GM23248 (cell line): ENCODE results near the gene OR1L6. TPM values are rescaled to one million over a fixed set of nuclear protein-coding genes. Genes with fewer than 3 reads are reported as not detected.
A peak's percentile ranks its signal among the peaks of the same experiment; 100 is the strongest.

Experiments used
- DNase-seq: peaks from one replicate; pipeline ENCODE4 v3.0.0-alpha.2; 2015
- H2AFZ ChIP-seq: fragments of 200-600 bp; sonication (generic); 2 replicates; pipeline ENCODE4 v1.6.1; 2016; ENCODE audit warnings: antibody characterized with exemption
- H3F3A ChIP-seq: fragments of 200-600 bp; sonication (generic); 2 replicates; pipeline ENCODE4 v1.6.1; 2016; ENCODE audit warnings: mild to moderate bottlenecking, antibody characterized with exemption, mixed run types; ENCODE audit not compliant: insufficient read depth
- H3K27ac ChIP-seq: fragments of 200-600 bp; sonication (generic); 2 replicates; pipeline ENCODE4 v1.5.1; 2016; ENCODE audit warnings: mild to moderate bottlenecking
- H3K27me3 ChIP-seq: fragments of 200-600 bp; sonication (generic); replicated peaks from 2 replicates; pipeline ENCODE4 v1.6.1; 2016; ENCODE audit warnings: mild to moderate bottlenecking; ENCODE audit not compliant: insufficient read depth
- H3K36me3 ChIP-seq: fragments of 200-600 bp; sonication (generic); 2 replicates; pipeline ENCODE4 v1.6.1; 2016; ENCODE audit warnings: low read depth, mild to moderate bottlenecking
- H3K4me1 ChIP-seq: fragments of 200-600 bp; sonication (generic); 2 replicates; pipeline ENCODE4 v1.6.1; 2016; ENCODE audit warnings: mild to moderate bottlenecking; ENCODE audit not compliant: insufficient read depth
- H3K4me2 ChIP-seq: fragments of 200-600 bp; sonication (generic); one replicate; pipeline ENCODE4 v1.6.1; 2016; ENCODE audit warnings: mild to moderate bottlenecking; ENCODE audit not compliant: unreplicated experiment
- H3K4me3 ChIP-seq: fragments of 200-600 bp; sonication (generic); 2 replicates; pipeline ENCODE4 v1.5.1; 2016; ENCODE audit warnings: mild to moderate bottlenecking
- H3K79me2 ChIP-seq: fragments of 200-600 bp; sonication (generic); 2 replicates; pipeline ENCODE4 v1.6.1; 2016; ENCODE audit warnings: mild to moderate bottlenecking; ENCODE audit not compliant: insufficient read depth
- H3K9ac ChIP-seq: fragments of 200-600 bp; sonication (generic); 2 replicates; pipeline ENCODE4 v1.6.1; 2016; ENCODE audit warnings: mild to moderate bottlenecking
- H3K9me2 ChIP-seq: fragments of 200-600 bp; sonication (generic); 2 replicates; pipeline ENCODE4 v1.6.1; 2016; ENCODE audit warnings: mixed run types, mild to moderate bottlenecking, moderate library complexity; ENCODE audit not compliant: insufficient read depth
- H3K9me3 ChIP-seq: fragments of 200-600 bp; sonication (generic); one replicate; pipeline ENCODE4 v1.6.1; 2017; ENCODE audit warnings: low read depth
- H4K20me1 ChIP-seq: fragments of 200-600 bp; sonication (generic); 2 replicates; pipeline ENCODE4 v1.6.0; 2016; ENCODE audit not compliant: insufficient read depth
- EZH2 ChIP-seq: fragments of 200-600 bp; sonication (generic); IDR thresholded peaks from 2 replicates; pipeline ENCODE4 v1.6.1; 2018; ENCODE audit warnings: antibody characterized with exemption, mild to moderate bottlenecking; ENCODE audit not compliant: insufficient read depth, poor library complexity, severe bottlenecking
- EZH2phosphoT487 ChIP-seq: fragments of 200-600 bp; sonication (generic); IDR thresholded peaks from 2 replicates; pipeline ENCODE4 v1.6.1; 2018; ENCODE audit warnings: antibody characterized with exemption, moderate library complexity, mild to moderate bottlenecking, low read depth; ENCODE audit not compliant: insufficient read depth
- WGBS, 2 experiments: methylation state at CpG; one replicate each; pipeline ENCODE4 v1.1.6; 2015 to 2017; ENCODE audit warnings: low lambda C conversion rate in 2 of 2, low coverage in 1 of 2; ENCODE audit errors: missing lambda C conversion rate in 2 of 2; 5-methylcytosine and 5-hydroxymethylcytosine counted together
- in situ Hi-C: fragments of 300-500 bp; cut with MboI; formaldehyde crosslinking; loops from 2 replicates; pipeline ENCODE4 v1.15.0; 2020
- polyA plus RNA-seq: library from polyadenylated mRNA; unstranded; fragments of >200 nt; fragmentation: Nextera tagmentation; extraction: Ambion mirVana; gene quantifications from 2 replicates; pipeline ENCODE4 v1.2.1, GENCODE V29; 2016
- total RNA-seq: library from RNA; depleted of rRNA; stranded (reverse); fragments of >200 nt; shearing (Covaris generic); gene quantifications from 2 replicates; pipeline ENCODE4 v1.2.3, GENCODE V29; 2014

OR1L6 gene
- total and polyA plus RNA-seq, 2 experiments from 2014 or later = not detected

DNA sequence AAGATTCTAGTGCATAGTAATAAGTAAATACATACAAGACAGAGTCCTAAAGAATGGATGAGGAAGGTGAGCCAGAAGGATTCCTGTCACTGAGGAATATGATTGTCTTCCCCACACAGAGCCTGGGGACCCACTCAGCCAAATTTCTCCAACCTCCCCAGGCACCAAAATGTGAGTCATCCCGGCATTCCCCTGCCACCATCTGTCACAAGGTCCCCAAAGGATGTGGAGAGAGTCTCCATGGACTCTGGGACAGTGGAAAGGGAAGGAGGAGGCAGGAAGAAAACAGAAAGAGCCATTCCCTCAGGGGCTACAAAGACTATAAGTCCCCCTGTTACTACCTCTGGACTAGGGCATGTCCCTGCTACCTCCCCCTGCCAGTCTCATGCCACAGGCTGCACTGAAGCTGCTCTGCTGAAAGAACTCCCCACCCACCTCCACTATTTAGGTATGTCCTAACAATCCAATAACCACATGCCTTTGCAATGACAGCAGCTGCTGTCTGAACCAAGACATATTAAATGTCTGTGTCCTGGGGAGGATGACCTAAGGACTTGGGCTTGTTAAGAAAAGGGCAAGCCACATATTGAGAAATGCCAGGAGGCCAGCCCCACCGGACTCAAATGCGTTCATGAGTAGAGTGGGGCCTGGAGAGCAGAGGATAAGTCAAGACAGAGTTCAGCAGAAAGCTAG is 36.0 kb downstream of the OR1L6 start:
- H4K20me1 ChIP-seq = no peaks in the 10 kb centered on the region
- in situ Hi-C loops = no loop called here
- H3K9me2 ChIP-seq = no peaks in the 10 kb centered on the region
- peaks cover 20% of the 10 kb centered on the region for H3K4me1 ChIP-seq
- no peaks in the 10 kb centered on the region for H3K36me3 ChIP-seq
- TF ChIP-seq EZH2 (no peak), EZH2phosphoT487 (no peak)
- DNase-seq = peak; percentile 85
- H3K4me3 ChIP-seq = no peak overlapping the region
- peak overlapping the region; percentile 48 for H3K27ac ChIP-seq
- no peaks in the 10 kb centered on the region for H3K27me3 ChIP-seq
- H3K9me3 ChIP-seq = no peaks in the 10 kb centered on the region
- H2AFZ ChIP-seq = no peak overlapping the region; the same call in 1 of the 2 replicates
- WGBS, 2 experiments = 15 to 24% methylated on average over 3 of the region's 3 CpGs
- H3K4me2 ChIP-seq = peak overlapping the region; percentile 37
- no peaks in the 10 kb centered on the region for H3K79me2 ChIP-seq
- peaks cover 9% of the 10 kb centered on the region; the same call in 1 of the 2 replicates for H3F3A ChIP-seq
- H3K9ac ChIP-seq = no peak overlapping the region

DNA sequence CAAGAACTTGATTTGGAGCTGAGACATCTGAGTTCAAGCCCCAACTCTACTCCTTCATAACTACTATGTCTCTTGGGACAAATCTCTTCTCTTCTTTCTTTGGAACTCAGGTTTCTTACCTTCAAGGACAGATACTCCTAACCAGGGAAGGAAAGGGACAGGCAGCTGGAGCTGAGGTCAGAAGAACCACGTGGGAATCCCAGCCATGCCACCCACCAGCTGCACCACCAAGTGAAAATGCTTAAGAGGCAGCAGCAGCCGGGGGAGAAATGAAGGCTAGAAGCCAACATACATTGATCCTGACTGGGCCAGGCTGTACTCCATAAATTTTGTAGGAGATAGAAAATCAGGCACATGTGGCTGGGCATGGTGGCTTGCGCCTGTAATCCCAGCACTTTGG is 37.1 kb downstream of the OR1L6 start:
- 56 to 57% methylated on average over 3 of the region's 3 CpGs for WGBS, 2 experiments

DNA sequence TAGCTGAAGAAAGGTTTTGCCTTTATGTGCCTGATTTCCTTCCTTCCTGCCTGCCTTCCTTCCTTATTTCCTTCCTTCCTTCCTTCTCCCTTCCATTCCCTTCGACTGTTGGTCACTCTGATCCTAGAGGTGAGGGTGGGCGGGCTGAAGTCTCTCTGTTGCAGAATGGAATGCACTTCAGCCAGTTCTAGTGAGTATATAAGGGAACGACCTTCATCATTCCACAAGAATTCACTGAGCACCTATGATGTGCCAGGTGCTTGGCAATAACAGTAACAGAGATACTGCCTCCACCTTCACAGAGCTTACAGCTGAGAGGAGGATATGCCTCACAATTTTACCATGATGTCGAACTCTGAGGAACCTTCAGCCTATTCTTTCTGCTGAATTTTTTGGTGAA is 37.9 kb downstream of the OR1L6 start:
- TF ChIP-seq EZH2 = no peak
- Histone ChIP-seq H2AFZ (no peak overlapping the region), H3K9me3 (no peaks in the 10 kb centered on the region), H4K20me1 (no peaks in the 10 kb centered on the region), H3F3A (peaks cover 9% of the 10 kb centered on the region; the same call in 1 of the 2 replicates), H3K4me1 (peaks cover 21% of the 10 kb centered on the region), H3K9ac (no peak overlapping the region), H3K79me2 (no peaks in the 10 kb centered on the region), H3K4me3 (no peak overlapping the region), H3K27ac (no peak overlapping the region), H3K4me2 (no peak overlapping the region), H3K36me3 (no peaks in the 10 kb centered on the region), H3K27me3 (no peaks in the 10 kb centered on the region), H3K9me2 (no peaks in the 10 kb centered on the region)
- DNase-seq = no peak
- 57 to 77% methylated on average over 4 of the region's 4 CpGs for WGBS, 2 experiments
- in situ Hi-C loops = no loop called here

More for the DNA sequence above, 37.1 kb downstream of the OR1L6 start:
- H3K27me3 ChIP-seq = no peaks in the 10 kb centered on the region
- H3K27ac ChIP-seq = no peak overlapping the region
- no peak for TF ChIP-seq EZH2
- TF ChIP-seq EZH2phosphoT487 = no peak
- H3K9me2 ChIP-seq = no peaks in the 10 kb centered on the region
- in situ Hi-C loops = no loop called here
- no peak overlapping the region for H3K4me3 ChIP-seq
- no peaks in the 10 kb centered on the region for H3K79me2 ChIP-seq
- H3K4me1 ChIP-seq = peaks cover 20% of the 10 kb centered on the region
- peak overlapping the region; percentile 58 for H2AFZ ChIP-seq
- no peaks in the 10 kb centered on the region for H3K9me3 ChIP-seq
- H3K36me3 ChIP-seq = no peaks in the 10 kb centered on the region
- no peak overlapping the region for H3K9ac ChIP-seq
- no peak overlapping the region for H3K4me2 ChIP-seq
- H4K20me1 ChIP-seq = no peaks in the 10 kb centered on the region
- DNase-seq = no peak
- H3F3A ChIP-seq = peaks cover 9% of the 10 kb centered on the region; the same call in 1 of the 2 replicates

DNA sequence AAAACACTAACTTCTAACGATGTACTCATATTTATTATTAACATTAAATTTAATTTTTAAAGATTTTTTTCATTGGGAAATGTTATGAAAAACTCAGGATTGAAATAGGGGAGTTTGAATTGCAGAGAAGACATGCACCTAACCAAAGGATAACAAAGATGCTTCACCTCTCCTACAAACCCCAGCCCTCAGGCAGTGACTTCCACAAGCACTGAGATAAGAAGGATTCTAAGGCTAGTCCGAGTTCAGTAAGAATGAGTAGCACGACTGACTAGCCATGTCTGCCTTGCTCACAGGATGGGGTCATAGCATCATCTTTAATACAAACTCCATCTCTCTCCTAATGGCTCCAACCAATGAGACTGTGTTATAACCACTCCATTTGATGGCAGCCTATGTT is 39.6 kb downstream of the OR1L6 start:
- Histone ChIP-seq H4K20me1 (no peaks in the 10 kb centered on the region), H3K9me2 (no peaks in the 10 kb centered on the region), H3K9ac (no peak overlapping the region), H3K27me3 (no peaks in the 10 kb centered on the region), H3F3A (peaks cover 9% of the 10 kb centered on the region; the same call in 1 of the 2 replicates), H3K79me2 (no peaks in the 10 kb centered on the region), H3K4me1 (peaks cover 28% of the 10 kb centered on the region), H3K4me3 (no peak overlapping the region), H3K9me3 (no peaks in the 10 kb centered on the region), H3K36me3 (no peaks in the 10 kb centered on the region), H2AFZ (no peak overlapping the region), H3K4me2 (no peak overlapping the region), H3K27ac (no peak overlapping the region)
- no peak for DNase-seq
- 47 to 55% methylated on average over 3 of the region's 3 CpGs for WGBS, 2 experiments
- in situ Hi-C loops = no loop called here
- no peak for TF ChIP-seq EZH2
- no peak for TF ChIP-seq EZH2phosphoT487
